ENCODE data around the gene ADD3. TPM values are rescaled to one million over a fixed set of nuclear protein-coding genes. Genes with fewer than 3 reads are reported as not detected.
"Not testable (repeated sequence)": the region's sequence is repeated elsewhere in the genome, so short reads cannot be mapped to it uniquely, and the experiment has no call there.

ADD3 gene
- total RNA-seq, 1 experiment from 2014 or later, result 32.4 TPM

DNA sequence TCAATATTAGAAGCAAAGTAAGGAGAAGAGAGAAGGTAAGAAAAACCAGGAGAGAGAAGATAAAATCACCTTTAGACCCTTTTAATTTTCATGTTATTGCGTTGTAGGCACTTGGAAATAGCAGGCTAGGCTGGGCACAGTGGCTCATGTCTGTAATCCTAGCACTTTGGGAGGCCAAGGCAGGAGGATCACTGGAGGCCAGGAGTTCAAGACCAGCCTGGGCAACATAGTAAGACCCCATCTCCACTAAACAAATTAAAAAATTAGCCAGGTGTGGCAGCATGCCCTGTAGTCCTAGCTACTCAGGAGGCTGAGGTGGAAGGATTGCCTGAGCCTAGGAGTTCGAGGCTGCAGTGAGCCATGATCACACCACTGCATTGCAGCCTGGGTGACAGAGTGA lies 106.9 kb downstream of the ADD3 start:
- in situ Hi-C loops (cut with HindIII; ENCODE audit: low pct_unique_long_range_greater_than_20kb, low sequenced_read_pairs); H3K4me3 ChIP-seq (ENCODE audit: low read depth in 2 of 2, low read length in 2 of 2); CTCF ChIA-PET; H3K27me3 ChIP-seq (ENCODE audit: control insufficient read depth, insufficient read depth, low read length); ATAC-seq; intact Hi-C loops (cut with micrococcal nuclease; ENCODE audit: unreplicated experiment); POLR2A ChIA-PET; H3K27ac ChIP-seq (ENCODE audit: low read length); H3K36me3 ChIP-seq (ENCODE audit: control insufficient read depth, insufficient read depth, low read length); BruUV-seq (replicated peaks); H3K9me3 ChIP-seq (ENCODE audit: control insufficient read depth, insufficient read depth, low read depth, low read length); DNase-seq (ENCODE audit: low read depth, low spot score); H3K4me1 ChIP-seq (ENCODE audit: control insufficient read depth, insufficient read depth, low read length): not testable (repeated sequence)

GRCh38 chr10:110115784-110116520 lies 108.2 kb downstream of the ADD3 start:
- intact Hi-C loops (cut with micrococcal nuclease; ENCODE audit: unreplicated experiment), result no loop called here
- Histone ChIP-seq H3K9me3 (ENCODE audit: control insufficient read depth, insufficient read depth, low read depth, low read length) (no peaks in the 10 kb centered on the region), H3K36me3 (ENCODE audit: control insufficient read depth, insufficient read depth, low read length) (no peaks in the 10 kb centered on the region), H3K4me1 (ENCODE audit: control insufficient read depth, insufficient read depth, low read length) (no peaks in the 10 kb centered on the region), H3K4me3 (ENCODE audit: low read depth in 2 of 2, low read length in 2 of 2) (no peak overlapping the region), H3K27me3 (ENCODE audit: control insufficient read depth, insufficient read depth, low read length) (no peaks in the 10 kb centered on the region), H3K27ac (ENCODE audit: low read length) (no peak overlapping the region)
- no TSS peak for BruUV-seq (replicated peaks)
- in situ Hi-C loops (cut with HindIII; ENCODE audit: low pct_unique_long_range_greater_than_20kb, low sequenced_read_pairs), result no loop called here
- ATAC-seq (no peak), DNase-seq (ENCODE audit: low read depth, low spot score) (no peak)
- ChIA-PET CTCF (no interaction called here), POLR2A (interaction anchor here (0.7 kb wide), 1 partner anchor 17 kb away, joined by 3 read pairs; no protein-coding TSS in a partner anchor)
- TF ChIP-seq TCF7L2 (IDR thresholded peaks at IDR 0.05; ENCODE audit: low read depth, low read length) (no peak), SIN3A (IDR thresholded peaks at IDR 0.05; ENCODE audit: borderline replicate concordance, insufficient read depth, low read depth, low read length) (no peak)

GRCh38 chr10:110118891-110119621 lies 111.3 kb downstream of the ADD3 start:
- in situ Hi-C loops (cut with HindIII; ENCODE audit: low pct_unique_long_range_greater_than_20kb, low sequenced_read_pairs) (no loop called here), intact Hi-C loops (cut with micrococcal nuclease; ENCODE audit: unreplicated experiment) (no loop called here)
- DNase-seq (ENCODE audit: low read depth, low spot score) (no peak), ATAC-seq (no peak)
- ChIA-PET CTCF (interaction anchor here (0.7 kb wide), 1 partner anchor 21 kb away, joined by 3 read pairs; no protein-coding TSS in a partner anchor), POLR2A (no interaction called here)
- no peaks in the 10 kb centered on the region for H3K27me3 ChIP-seq (ENCODE audit: control insufficient read depth, insufficient read depth, low read length)
- no TSS peak for BruUV-seq (replicated peaks)
- no peaks in the 10 kb centered on the region for H3K4me1 ChIP-seq (ENCODE audit: control insufficient read depth, insufficient read depth, low read length)
- no peak overlapping the region for H3K4me3 ChIP-seq (ENCODE audit: low read depth in 2 of 2, low read length in 2 of 2)
- H3K9me3 ChIP-seq (ENCODE audit: control insufficient read depth, insufficient read depth, low read depth, low read length), result no peaks in the 10 kb centered on the region
- H3K27ac ChIP-seq (ENCODE audit: low read length), result no peak overlapping the region
- TF ChIP-seq SIN3A (IDR thresholded peaks at IDR 0.05; ENCODE audit: borderline replicate concordance, insufficient read depth, low read depth, low read length), result no peak
- no peaks in the 10 kb centered on the region for H3K36me3 ChIP-seq (ENCODE audit: control insufficient read depth, insufficient read depth, low read length)

DNA sequence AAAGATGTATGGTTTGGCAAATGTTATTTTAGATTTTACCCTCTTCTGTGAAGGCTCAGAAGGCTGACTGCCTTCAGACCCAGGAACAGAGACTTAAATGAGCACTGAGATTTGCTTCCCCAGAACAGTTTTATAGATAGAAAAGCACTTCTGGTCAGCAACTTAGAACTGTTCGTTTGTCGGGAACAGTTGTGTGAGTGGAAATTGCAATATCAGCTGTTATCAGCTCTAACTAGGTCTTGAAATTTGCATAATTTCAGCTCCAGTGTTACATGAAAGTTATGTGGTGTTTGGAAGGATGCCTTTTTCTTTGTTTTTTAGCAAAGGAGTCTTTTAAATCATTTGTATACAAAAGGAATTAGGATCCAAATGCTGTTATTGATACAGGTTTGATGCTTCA lies 115.8 kb downstream of the ADD3 start:
- no peak for ATAC-seq
- intact Hi-C loops (cut with micrococcal nuclease; ENCODE audit: unreplicated experiment), result no loop called here
- Histone ChIP-seq H3K27me3 (ENCODE audit: control insufficient read depth, insufficient read depth, low read length) (no peaks in the 10 kb centered on the region), H3K4me3 (ENCODE audit: low read depth in 2 of 2, low read length in 2 of 2) (no peak overlapping the region), H3K27ac (ENCODE audit: low read length) (no peak overlapping the region), H3K4me1 (ENCODE audit: control insufficient read depth, insufficient read depth, low read length) (no peaks in the 10 kb centered on the region), H3K36me3 (ENCODE audit: control insufficient read depth, insufficient read depth, low read length) (no peaks in the 10 kb centered on the region), H3K9me3 (ENCODE audit: control insufficient read depth, insufficient read depth, low read depth, low read length) (no peaks in the 10 kb centered on the region)
- no peak for DNase-seq (ENCODE audit: low read depth, low spot score)
- in situ Hi-C loops (cut with HindIII; ENCODE audit: low pct_unique_long_range_greater_than_20kb, low sequenced_read_pairs), result no loop called here
- POLR2A ChIA-PET, result no interaction called here
- TF ChIP-seq, protein P1, sequence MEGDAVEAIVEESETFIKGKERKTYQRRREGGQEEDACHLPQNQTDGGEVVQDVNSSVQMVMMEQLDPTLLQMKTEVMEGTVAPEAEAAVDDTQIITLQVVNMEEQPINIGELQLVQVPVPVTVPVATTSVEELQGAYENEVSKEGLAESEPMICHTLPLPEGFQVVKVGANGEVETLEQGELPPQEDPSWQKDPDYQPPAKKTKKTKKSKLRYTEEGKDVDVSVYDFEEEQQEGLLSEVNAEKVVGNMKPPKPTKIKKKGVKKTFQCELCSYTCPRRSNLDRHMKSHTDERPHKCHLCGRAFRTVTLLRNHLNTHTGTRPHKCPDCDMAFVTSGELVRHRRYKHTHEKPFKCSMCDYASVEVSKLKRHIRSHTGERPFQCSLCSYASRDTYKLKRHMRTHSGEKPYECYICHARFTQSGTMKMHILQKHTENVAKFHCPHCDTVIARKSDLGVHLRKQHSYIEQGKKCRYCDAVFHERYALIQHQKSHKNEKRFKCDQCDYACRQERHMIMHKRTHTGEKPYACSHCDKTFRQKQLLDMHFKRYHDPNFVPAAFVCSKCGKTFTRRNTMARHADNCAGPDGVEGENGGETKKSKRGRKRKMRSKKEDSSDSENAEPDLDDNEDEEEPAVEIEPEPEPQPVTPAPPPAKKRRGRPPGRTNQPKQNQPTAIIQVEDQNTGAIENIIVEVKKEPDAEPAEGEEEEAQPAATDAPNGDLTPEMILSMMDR (IDR thresholded peaks at IDR 0.05), result no peak
- no peak for TF ChIP-seq SIN3A (IDR thresholded peaks at IDR 0.05; ENCODE audit: borderline replicate concordance, insufficient read depth, low read depth, low read length)
- no peak for TF ChIP-seq TCF7L2 (IDR thresholded peaks at IDR 0.05; ENCODE audit: low read depth, low read length)
- no peak for TF ChIP-seq POLR2AphosphoS5 (IDR thresholded peaks at IDR 0.05; ENCODE audit: low read depth, low read length)
- CTCF ChIA-PET, result no interaction called here
- no TSS peak for BruUV-seq (replicated peaks)

Measured in Panc1 (cell line).